K562 (cell line): ENCODE measurements around the gene CD300LG. TPM values are rescaled to one million over a fixed set of nuclear protein-coding genes. Genes with fewer than 3 reads are reported as not detected.
A peak's percentile ranks its signal among the peaks of the same experiment; 100 is the strongest.

Experiments used
- ATAC-seq: fragments of 200-7000 bp; cut with Tn5 transposase; 3 replicates; pipeline ENCODE4 v1.9.1; 2020; ENCODE audit warnings: moderate library complexity
- BruUV-seq: library from RNA; stranded (reverse); fragments of 400-500 nt; replicated peaks from 2 replicates; lab custom pipeline; 2021; lab: Mats Ljungman, UMichigan
- CTCF ChIA-PET: fragments of 300-600 bp; formaldehyde crosslinking; extraction: SDS; loops from one replicate; lab custom pipeline; 2021; ENCODE audit warnings: low intra/inter-chr PET ratio; lab: Yijun Ruan, JAX
- POLR2A ChIA-PET: fragments of 300-600, 350-650 bp; sonication (Branson Sonifier 250); formaldehyde crosslinking; extraction: SDS; loops from one replicate; lab custom pipeline; 2021; ENCODE audit warnings: antibody characterized with exemption, inconsistent platforms; lab: Yijun Ruan, JAX
- DNase-seq, 4 experiments: peaks; one replicate each; pipeline versions ENCODE4 v3.0.0 to v3.0.0-alpha.2; 2011 to 2018; ENCODE audit warnings: low spot score in 3 of 4, mixed read lengths in 3 of 4; ENCODE audit errors: extremely low read depth in 1 of 4
- FAIRE-seq: peaks from 2 replicates; lab custom pipeline; 2011; peaks lifted over from hg19 to GRCh38; lab: Jason Lieb, UNC
- H2AFZ ChIP-seq: 2 replicates; pipeline ENCODE4 v1.6.0; 2011; ENCODE audit warnings: low read depth, low read length, control low read depth, inconsistent platforms
- H3K27ac ChIP-seq: fragments of 200-600 bp; 3 replicates; pipeline ENCODE4 v1.8.0; 2011; ENCODE audit warnings: low read depth, mild to moderate bottlenecking, control low read depth, inconsistent platforms, low read length, moderate library complexity, mixed read lengths; ENCODE audit errors: extremely low read depth
- H3K27me3 ChIP-seq, 2 experiments: fragments of 300-600 bp in 1 of 2; 2 replicates in 1 of 2; 3 replicates in 1 of 2; pipeline versions ENCODE4 v1.6.0 to v1.8.0; 2011; ENCODE audit warnings: inconsistent platforms in 2 of 2, low read length in 2 of 2, mild to moderate bottlenecking in 1 of 2, mixed read lengths in 1 of 2, moderate library complexity in 1 of 2; ENCODE audit not compliant: control insufficient read depth in 2 of 2, insufficient read depth in 2 of 2
- H3K36me3 ChIP-seq: fragments of 300-600 bp; 3 replicates; pipeline ENCODE4 v1.8.0; 2011; ENCODE audit warnings: mild to moderate bottlenecking, low read length, inconsistent platforms; ENCODE audit not compliant: control insufficient read depth, insufficient read depth
- H3K4me1 ChIP-seq, 2 experiments: fragments of 200-600 bp in 1 of 2; replicated peaks in 1 of 2; 2 replicates in 1 of 2; 3 replicates in 1 of 2; pipeline versions ENCODE4 v1.5.1 to v1.8.0; 2011; ENCODE audit warnings: inconsistent platforms in 2 of 2, low read length in 2 of 2, mild to moderate bottlenecking in 1 of 2, mixed read lengths in 1 of 2, moderate library complexity in 1 of 2; ENCODE audit not compliant: control insufficient read depth in 2 of 2, insufficient read depth in 2 of 2
- H3K4me2 ChIP-seq: 2 replicates; pipeline ENCODE4 v1.6.1; 2011; ENCODE audit warnings: low read length, control low read depth, inconsistent platforms, mixed read lengths; ENCODE audit not compliant: insufficient read depth
- H3K4me3 ChIP-seq: fragments of 200-600 bp; sonication (generic), shearing (Covaris generic); 2 replicates; pipeline ENCODE4 v1.5.1; 2016; ENCODE audit warnings: control low read depth, inconsistent platforms
- H3K79me2 ChIP-seq: fragments of 200-600 bp; 3 replicates; pipeline ENCODE4 v1.8.0; 2011; ENCODE audit warnings: low read length, inconsistent platforms; ENCODE audit not compliant: control insufficient read depth, insufficient read depth
- H3K9ac ChIP-seq, 2 experiments: 2 replicates each; pipeline versions ENCODE4 v1.6.0 to v1.6.1; 2011; ENCODE audit warnings: low read depth in 2 of 2, low read length in 2 of 2, control low read depth in 1 of 2, inconsistent platforms in 1 of 2, mild to moderate bottlenecking in 1 of 2, mixed read lengths in 1 of 2; ENCODE audit not compliant: insufficient read depth in 1 of 2
- H3K9me1 ChIP-seq: one replicate; pipeline ENCODE4 v1.6.0; 2011; ENCODE audit warnings: inconsistent platforms, mild to moderate bottlenecking, low read length, moderate library complexity; ENCODE audit not compliant: control insufficient read depth, insufficient read depth
- H3K9me3 ChIP-seq: replicated peaks from 2 replicates; pipeline ENCODE4 v1.5.1; 2011; ENCODE audit warnings: low read depth, low read length, inconsistent platforms; ENCODE audit not compliant: control insufficient read depth, insufficient read depth
- H4K20me1 ChIP-seq: replicated peaks from 2 replicates; pipeline ENCODE4 v1.6.1; 2011; ENCODE audit warnings: low read length, inconsistent platforms, mixed read lengths; ENCODE audit not compliant: control insufficient read depth, insufficient read depth
- EGR1 ChIP-seq: fragments of 450-650 bp; conservative IDR thresholded peaks from 2 replicates; pipeline ENCODE4 v1.6.1; 2017; ENCODE audit warnings: mild to moderate bottlenecking
- FIP1L1 ChIP-seq: fragments of 200-400 bp; formaldehyde crosslinking; IDR thresholded peaks from 2 replicates; pipeline ENCODE4 v1.6.1; 2018; ENCODE audit warnings: mild to moderate bottlenecking, low read depth, low read length; ENCODE audit not compliant: poor library complexity, severe bottlenecking
- FOXA3 ChIP-seq, 2 experiments: fragments of 450-650 bp in 1 of 2; sonication (generic) in 1 of 2; formaldehyde crosslinking; IDR thresholded peaks in 1 of 2; conservative IDR thresholded peaks in 1 of 2; 2 replicates each; pipeline versions ENCODE4 v1.4.0 to v1.8.0; 2020 to 2022; ENCODE audit warnings: mild to moderate bottlenecking in 2 of 2, missing genetic modification reagents in 1 of 2
- GTF2A2 ChIP-seq: IDR thresholded peaks from 2 replicates; pipeline ENCODE4 v1.6.1; 2016; ENCODE audit warnings: mild to moderate bottlenecking, missing genetic modification characterization, missing compliant biosample characterization
- KAT7 ChIP-seq: sonication (generic); formaldehyde crosslinking; IDR thresholded peaks from 2 replicates; pipeline ENCODE4 v1.8.0; 2022; ENCODE audit warnings: missing genetic modification reagents, mild to moderate bottlenecking, borderline replicate concordance
- MLX ChIP-seq, 2 experiments: fragments of 450-650 bp in 1 of 2; sonication (generic) in 1 of 2; formaldehyde crosslinking; conservative IDR thresholded peaks; 2 replicates each; pipeline versions ENCODE4 v1.4.0 to v1.8.1; 2020 to 2022; ENCODE audit warnings: mild to moderate bottlenecking in 1 of 2, missing genetic modification reagents in 1 of 2
- NR4A1 ChIP-seq, 2 experiments: fragments of 250-450 bp in 1 of 2; fragments of 450-650 bp in 1 of 2; sonication (Bioruptor Pico) in 1 of 2; IDR thresholded peaks; 2 replicates each; pipeline versions ENCODE4 v1.4.0 to v1.6.1; 2016 to 2020; ENCODE audit warnings: mild to moderate bottlenecking in 2 of 2, missing compliant biosample characterization in 1 of 2, missing genetic modification characterization in 1 of 2, moderate library complexity in 1 of 2
- RBBP5 ChIP-seq: fragments of 200-600 bp; sonication (generic); IDR thresholded peaks from 2 replicates; pipeline ENCODE4 v1.6.1; 2012; ENCODE audit warnings: borderline replicate concordance, mild to moderate bottlenecking, low read length, control low read depth, inconsistent platforms; ENCODE audit not compliant: insufficient read depth, poor library complexity, severe bottlenecking
- SAFB ChIP-seq: fragments of 200-400 bp; formaldehyde crosslinking; IDR thresholded peaks from 2 replicates; pipeline ENCODE4 v1.6.1; 2017; ENCODE audit warnings: low read depth, low read length, borderline replicate concordance
- SLC30A9 ChIP-seq: fragments of 250-450 bp; sonication (Bioruptor Pico); IDR thresholded peaks from 2 replicates; pipeline ENCODE4 v1.8.0; 2022; ENCODE audit warnings: mild to moderate bottlenecking, moderate library complexity
- SMC3 ChIP-seq: conservative IDR thresholded peaks from 2 replicates; pipeline ENCODE4 v1.6.1; 2011; ENCODE audit warnings: low read depth, low read length, improper control_type of control experiment; ENCODE audit not compliant: insufficient read depth
- SNRNP70 ChIP-seq: fragments of 200-400 bp; formaldehyde crosslinking; optimal IDR thresholded peaks from 2 replicates; pipeline ENCODE3; 2017; ENCODE audit warnings: low read depth, low read length
- TCF7L2 ChIP-seq: fragments of 150-350 bp; IDR thresholded peaks from 2 replicates; pipeline ENCODE4 v1.6.1; 2016; ENCODE audit warnings: low read depth, mild to moderate bottlenecking, low read length, moderate library complexity
- WHSC1 ChIP-seq: IDR thresholded peaks from one replicate; pipeline ENCODE4 v1.6.1; 2012; ENCODE audit warnings: low read length, control low read depth, inconsistent platforms
- ZNF589 ChIP-seq: fragments of 200-800 bp; sonication (Bioruptor generic); IDR thresholded peaks from 2 replicates; pipeline ENCODE4 v1.6.1; 2016; ENCODE audit warnings: low read depth, missing genetic modification characterization, missing compliant biosample characterization
- ZNF785 ChIP-seq: fragments of 250-450 bp; sonication (Bioruptor Pico); IDR thresholded peaks from 2 replicates; pipeline ENCODE4 v1.4.0; 2020; ENCODE audit warnings: mild to moderate bottlenecking
- WGBS: fragments of 100-300 bp; shearing (Covaris generic); methylation state at CpG from one replicate; pipeline ENCODE4 v1.1.6; 2016; ENCODE audit warnings: low coverage, mixed read lengths; ENCODE audit not compliant: insufficient coverage; ENCODE audit errors: missing lambda C conversion rate; 5-methylcytosine and 5-hydroxymethylcytosine counted together
- in situ Hi-C: fragments of 300-500 bp; cut with MboI; formaldehyde crosslinking; loops from 4 replicates; pipeline ENCODE4 v1.15.0; 2018; ENCODE audit warnings: inconsistent platforms, mixed read lengths
- intact Hi-C: fragments of 100-400 bp; cut with micrococcal nuclease; formaldehyde crosslinking; loops from 2 replicates; pipeline ENCODE4 v1.14.2; 2022
- polyA plus RNA-seq, 8 experiments: library from polyadenylated mRNA; depleted of rRNA in 4 of 8; stranded (reverse) in 5 of 8; unstranded in 3 of 8; fragments of >200 nt; fragmentation: Nextera tagmentation in 2 of 8; fragmentation: Illumina TruSeq in 1 of 8; extraction: Ambion mirVana in 2 of 8; extraction: Trizol in 1 of 8; gene quantifications; 2 replicates each; pipeline versions ENCODE4 v1.2.1 to v1.2.3, GENCODE V29; 2011 to 2014; ENCODE audit warnings: inconsistent platforms in 1 of 8, missing spikeins in 1 of 8
- total RNA-seq, 7 experiments: library from RNA; depleted of rRNA in 6 of 7; stranded (reverse); fragments of >200 nt in 6 of 7; fragmentation: Illumina TruSeq in 2 of 7; extraction: Trizol in 2 of 7; gene quantifications; 2 replicates each; pipeline versions ENCODE4 v1.2.1 to v1.2.3, GENCODE V29; 2011 to 2021; ENCODE audit warnings: low replicate concordance in 1 of 7

The CD300LG gene
- total and polyA plus RNA-seq, 9 of the 15 experiments (the other 6 are each of a cell fraction or from before 2014, with no cell fraction given): not detected

DNA sequence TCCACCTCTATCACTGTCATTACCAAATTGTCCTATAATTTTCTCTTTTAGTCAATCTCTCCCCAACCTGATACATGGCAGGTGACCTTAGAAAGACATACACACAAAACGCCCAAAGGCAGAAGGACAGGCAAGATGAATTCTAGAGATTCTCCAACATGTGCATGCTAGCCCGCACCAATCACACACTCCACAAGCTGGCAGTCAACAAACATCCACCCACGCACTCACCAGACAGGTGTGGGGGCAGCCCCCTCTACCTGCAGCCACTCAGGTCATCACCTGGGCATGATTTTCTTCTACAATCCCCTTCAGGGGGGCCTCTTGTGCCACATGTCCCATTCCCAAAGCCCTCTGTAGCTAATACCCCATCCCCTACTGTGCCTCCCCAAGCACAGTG is 50.9 kb downstream of the CD300LG start:
- intact Hi-C loops (no loop called here), in situ Hi-C loops (no loop called here)
- no peak for ATAC-seq
- Histone ChIP-seq H3K79me2 (no peaks in the 10 kb centered on the region), H3K4me1 (peaks cover 4 to 12% of the 10 kb centered on the region in 2 experiments; a peak in 3 of 5 replicates), H3K36me3 (no peaks in the 10 kb centered on the region), H3K27ac (no peak overlapping the region), H3K27me3 (peaks cover 2 to 28% of the 10 kb centered on the region in 2 experiments; a peak in 3 of 5 replicates), H2AFZ (no peak overlapping the region), H3K9me3 (no peaks in the 10 kb centered on the region), H3K9me1 (peaks cover 4% of the 10 kb centered on the region), H3K9ac (no peak overlapping the region), H4K20me1 (peaks cover 3% of the 10 kb centered on the region; the same call in 1 of the 2 replicates), H3K4me2 (no peak overlapping the region), H3K4me3 (no peak overlapping the region)
- ChIA-PET POLR2A (interaction anchor here (0.6 to 1.2 kb wide), 2 partner anchors 46 to 85 kb away, joined by 3 read pairs; no protein-coding TSS in a partner anchor), CTCF (no interaction called here)
- no TSS peak for BruUV-seq
- no peak for FAIRE-seq
- 0% methylated on average over 3 of the region's 3 CpGs for WGBS
- DNase-seq: no peak
- TF ChIP-seq ZNF589 (no peak), EGR1 (peak; percentile 54)

- no peaks in the 10 kb centered on the region for H3K36me3 ChIP-seq
- H3K4me1 ChIP-seq: peaks cover 4 to 12% of the 10 kb centered on the region in 2 experiments; a peak in 3 of 5 replicates
- no peak overlapping the region for H3K4me2 ChIP-seq
- H3K9me1 ChIP-seq: peaks cover 4% of the 10 kb centered on the region
- no peak for ATAC-seq
- WGBS: no CpG with 5 or more reads among the region's 1 CpG
- POLR2A ChIA-PET: interaction anchor here (0.7 to 1.2 kb wide), 4 partner anchors 10 to 471 kb away, joined by 3 read pairs; no protein-coding TSS in a partner anchor
- in situ Hi-C loops: no loop called here
- no peak for DNase-seq
- no TSS peak for BruUV-seq
- no peaks in the 10 kb centered on the region for H3K79me2 ChIP-seq
- no peak for FAIRE-seq
- intact Hi-C loops: no loop called here
- H3K4me3 ChIP-seq: no peak overlapping the region
- H3K27me3 ChIP-seq: peaks cover 0 to 28% of the 10 kb centered on the region in 2 experiments; a peak in 3 of 5 replicates
- CTCF ChIA-PET: no interaction called here
- H3K9me3 ChIP-seq: no peaks in the 10 kb centered on the region
- H3K9ac ChIP-seq: no peak overlapping the region
- H2AFZ ChIP-seq: no peak overlapping the region
- H3K27ac ChIP-seq: no peak overlapping the region
- 0 out of 2 replicates have a peak, but pooled peaks cover 3% of the 10 kb centered on the region for H4K20me1 ChIP-seq
- TF ChIP-seq WHSC1: no peak
- TF ChIP-seq GTF2A2: no peak
- TF ChIP-seq RBBP5: no peak
- no peak for TF ChIP-seq TCF7L2
- TF ChIP-seq SLC30A9 (CRISPR knock-in tag): no peak
- TF ChIP-seq MLX (CRISPR knock-in tag; conservative IDR thresholded peaks at IDR 0.05): no peak
- no peak for TF ChIP-seq KAT7
- TF ChIP-seq ZNF785 (CRISPR knock-in tag): no peak
- TF ChIP-seq NR4A1 (CRISPR knock-in tag; IDR thresholded peaks at IDR 0.05): no peak
- no peak for TF ChIP-seq NR4A1 (tag; IDR thresholded peaks at IDR 0.05)
- TF ChIP-seq SMC3: no peak
- TF ChIP-seq SNRNP70: no peak
- no peak for TF ChIP-seq FOXA3 (CRISPR knock-in tag; conservative IDR thresholded peaks at IDR 0.05 in 1 of 2, IDR thresholded peaks at IDR 0.05 in 1 of 2)
- TF ChIP-seq SAFB: no peak
- TF ChIP-seq FIP1L1: no peak
Observed at GRCh38 chr17:43898446-43898845, 51.5 kb downstream of the CD300LG start.
